ENCODE measurements around the gene TCEANC2.

- TF ChIP-seq POLR2A (IDR thresholded peaks at IDR 0.05; ENCODE audit: low read length) (no peak), GATA1 (IDR thresholded peaks at IDR 0.05; ENCODE audit: low read depth, low read length) (no peak)
Observed at GRCh38 chr1:54126271-54126815, 72.9 kb downstream of the TCEANC2 start.
